SK-N-MC (cell line): ENCODE data around the gene MUL1.

Experiments
- DNase-seq: peaks from one replicate; pipeline ENCODE4 v3.0.0-alpha.2; 2011; ENCODE audit warnings: low read depth, low spot score
- H3K27ac ChIP-seq: fragments of 200-600 bp; sonication (generic); 2 replicates; pipeline ENCODE4 v1.5.1; 2016; ENCODE audit warnings: mixed run types
- H3K36me3 ChIP-seq: fragments of 200-600 bp; sonication (generic); 2 replicates; pipeline ENCODE4 v1.6.1; 2017; ENCODE audit warnings: antibody characterized with exemption, low read length, mixed read lengths; ENCODE audit not compliant: insufficient read depth
- H3K4me3 ChIP-seq: fragments of 200-600 bp; sonication (generic); 2 replicates; pipeline ENCODE4 v1.5.1; 2016
- H3K9ac ChIP-seq: fragments of 200-600 bp; sonication (generic); 2 replicates; pipeline ENCODE4 v1.8.0; 2017; ENCODE audit warnings: mixed run types, mixed read lengths; ENCODE audit not compliant: insufficient read length
- H3K9me3 ChIP-seq: fragments of 200-600 bp; sonication (generic); 2 replicates; pipeline ENCODE4 v1.6.1; 2017; ENCODE audit warnings: low read depth, mild to moderate bottlenecking, antibody characterized with exemption, low read length, moderate library complexity, mixed read lengths
- EZH2 ChIP-seq: fragments of 200-600 bp; sonication (generic); IDR thresholded peaks from one replicate; pipeline ENCODE4 v1.6.1; 2017; ENCODE audit warnings: antibody characterized with exemption
- FOXP2 ChIP-seq: optimal IDR thresholded peaks from 2 replicates; pipeline ENCODE3; 2011; ENCODE audit warnings: mild to moderate bottlenecking, moderate library complexity; ENCODE audit not compliant: insufficient read depth; ENCODE audit errors: extremely low read length, control extremely low read depth
- POLR2AphosphoS5 ChIP-seq: IDR thresholded peaks from 2 replicates; pipeline ENCODE4 v1.6.1; 2012; ENCODE audit warnings: mild to moderate bottlenecking, low read depth, low read length, borderline replicate concordance

The MUL1 gene, protein sequence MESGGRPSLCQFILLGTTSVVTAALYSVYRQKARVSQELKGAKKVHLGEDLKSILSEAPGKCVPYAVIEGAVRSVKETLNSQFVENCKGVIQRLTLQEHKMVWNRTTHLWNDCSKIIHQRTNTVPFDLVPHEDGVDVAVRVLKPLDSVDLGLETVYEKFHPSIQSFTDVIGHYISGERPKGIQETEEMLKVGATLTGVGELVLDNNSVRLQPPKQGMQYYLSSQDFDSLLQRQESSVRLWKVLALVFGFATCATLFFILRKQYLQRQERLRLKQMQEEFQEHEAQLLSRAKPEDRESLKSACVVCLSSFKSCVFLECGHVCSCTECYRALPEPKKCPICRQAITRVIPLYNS

DNA sequence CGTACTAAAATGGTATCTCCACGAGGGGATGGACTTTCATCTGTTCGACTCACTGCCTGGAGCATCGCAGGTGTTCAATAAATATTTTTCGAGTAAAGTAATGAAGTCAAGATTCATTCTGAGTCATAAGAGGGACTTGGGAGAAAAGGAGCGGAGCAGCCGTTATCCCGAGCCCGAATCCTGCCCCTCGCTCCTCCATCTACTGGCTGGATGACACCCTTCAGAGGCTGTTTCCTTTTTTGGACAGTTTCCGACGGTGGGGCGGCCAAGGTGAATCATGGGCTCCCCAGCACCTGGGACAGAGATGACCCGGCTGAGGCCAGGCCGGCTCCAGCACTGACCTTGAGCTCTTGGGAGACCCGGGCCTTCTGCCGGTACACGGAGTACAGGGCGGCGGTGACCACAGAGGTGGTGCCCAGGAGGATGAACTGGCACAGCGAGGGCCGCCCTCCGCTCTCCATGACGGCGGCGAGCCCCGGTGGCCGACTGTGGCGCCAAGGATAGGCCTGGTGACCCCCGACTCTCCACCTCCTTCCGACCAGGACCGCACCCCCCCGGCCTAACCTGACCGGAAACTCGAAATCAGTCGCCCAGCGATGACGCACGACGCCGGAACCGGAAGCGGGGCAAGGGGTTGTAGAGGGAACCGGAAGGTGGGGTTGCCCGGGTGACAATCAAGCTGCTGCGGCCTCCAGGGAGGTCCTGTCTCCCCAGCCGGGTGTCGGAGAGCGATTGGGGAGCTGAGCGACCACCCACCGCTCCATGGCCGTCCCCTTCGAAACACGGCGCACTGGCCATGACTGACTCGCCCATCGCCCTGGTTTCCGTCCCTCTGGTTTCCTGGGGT, at the start of gene MUL1:
TSS of gene MUL1 (minus strand) at position 588 of the 847 bp plus-strand sequence. CDS start at position 461, 127 bp downstream.
- Histone ChIP-seq H3K36me3 (peaks cover 12% of the 10 kb centered on the region; the same call in 1 of the 2 replicates), H3K27ac (no peak within 1 kb of the TSS), H3K4me3 (peak within 1 kb of the TSS; percentile 92), H3K9ac (peak within 1 kb of the TSS; percentile 87), H3K9me3 (no peaks in the 10 kb centered on the region)
- TF ChIP-seq POLR2AphosphoS5 (peak; percentile 78), EZH2 (no peak), FOXP2 (peak; percentile 14)
- DNase-seq, result peak; percentile 50

GRCh38 chr1:20555758-20556120, 47.8 kb upstream of the MUL1 start:
- H3K9me3 ChIP-seq, result no peaks in the 10 kb centered on the region
- TF ChIP-seq FOXP2 (no peak), EZH2 (no peak)
- H3K4me3 ChIP-seq, result no peak overlapping the region

DNA sequence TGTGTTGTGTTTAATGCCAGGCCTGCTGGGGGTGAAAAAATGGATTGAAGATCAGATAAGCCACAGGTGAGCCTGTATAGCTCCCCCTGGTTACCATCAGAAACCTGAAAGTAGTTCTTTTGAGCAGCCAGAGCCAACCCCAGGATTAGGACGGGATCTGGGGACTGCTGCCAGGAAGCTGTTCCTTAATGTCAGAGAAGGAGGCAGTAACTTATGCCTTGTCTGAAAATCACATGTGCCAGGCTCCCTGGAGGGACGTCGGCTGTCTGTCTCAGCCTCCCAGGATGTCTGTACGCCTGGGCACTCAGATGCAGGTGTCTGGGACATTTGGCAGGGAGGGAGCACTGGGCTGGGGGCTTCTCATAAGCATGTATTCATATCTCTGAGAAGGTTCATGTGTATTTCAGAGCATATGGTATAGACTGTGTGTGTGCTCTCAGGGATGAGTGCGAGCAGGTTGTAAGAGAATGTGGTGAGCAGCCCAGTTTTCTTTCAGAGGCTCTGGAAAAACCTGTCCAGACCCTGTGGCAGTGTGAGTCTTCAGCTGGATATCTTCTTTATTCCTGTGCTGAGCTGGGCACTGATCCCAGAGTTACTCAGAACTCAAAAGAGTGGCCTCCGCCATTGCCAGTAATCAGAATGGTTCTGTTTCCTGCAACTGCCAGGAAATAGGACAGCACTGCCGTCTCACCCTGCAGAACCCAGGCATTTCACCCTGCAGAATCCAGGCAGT, 47.2 kb upstream of the MUL1 start:
- TF ChIP-seq FOXP2, result no peak
- TF ChIP-seq EZH2, result no peak
- TF ChIP-seq POLR2AphosphoS5, result no peak
- Histone ChIP-seq H3K36me3 (no peaks in the 10 kb centered on the region), H3K27ac (no peak overlapping the region), H3K9me3 (no peaks in the 10 kb centered on the region), H3K9ac (no peak overlapping the region), H3K4me3 (no peak overlapping the region)
- DNase-seq, result no peak

More at GRCh38 chr1:20555758-20556120, 47.8 kb upstream of the MUL1 start:
- no peak for DNase-seq
- Histone ChIP-seq H3K9ac (no peak overlapping the region), H3K36me3 (no peaks in the 10 kb centered on the region), H3K27ac (no peak overlapping the region)

DNA sequence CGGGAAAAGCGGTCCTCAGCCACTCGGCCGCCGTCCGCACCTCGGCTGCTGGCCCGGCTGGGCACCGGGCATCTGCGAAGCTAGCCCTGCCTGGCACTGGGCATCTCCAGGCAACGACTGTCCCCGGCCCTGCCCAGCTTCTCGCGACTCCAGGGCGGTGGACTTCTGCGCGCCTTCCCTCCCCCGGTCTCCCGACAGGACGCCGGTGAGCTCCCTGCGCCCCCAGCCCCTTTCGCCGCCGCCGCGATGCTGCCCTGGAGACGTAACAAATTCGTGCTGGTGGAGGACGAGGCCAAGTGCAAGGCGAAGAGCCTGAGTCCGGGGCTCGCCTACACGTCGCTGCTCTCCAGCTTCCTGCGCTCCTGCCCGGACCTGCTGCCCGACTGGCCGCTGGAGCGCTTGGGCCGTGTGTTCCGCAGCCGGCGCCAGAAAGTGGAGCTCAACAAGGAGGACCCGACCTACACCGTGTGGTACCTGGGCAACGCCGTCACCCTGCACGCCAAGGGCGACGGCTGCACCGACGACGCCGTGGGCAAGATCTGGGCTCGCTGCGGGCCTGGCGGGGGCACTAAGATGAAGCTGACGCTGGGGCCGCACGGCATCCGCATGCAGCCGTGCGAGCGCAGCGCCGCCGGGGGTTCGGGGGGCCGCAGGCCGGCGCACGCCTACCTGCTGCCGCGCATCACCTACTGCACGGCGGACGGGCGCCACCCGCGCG, 44.9 kb upstream of the MUL1 start:
- Histone ChIP-seq H3K27ac (no peak overlapping the region), H3K9ac (no peak overlapping the region), H3K4me3 (peak overlapping the region; percentile 71), H3K36me3 (no peaks in the 10 kb centered on the region), H3K9me3 (no peaks in the 10 kb centered on the region)
- DNase-seq, result no peak
- TF ChIP-seq POLR2AphosphoS5 (no peak), FOXP2 (no peak), EZH2 (peak; percentile 38)

GRCh38 chr1:20551945-20552727, 44.2 kb upstream of the MUL1 start, which contains the start of gene FAM43B:
FAM43B (plus strand) TSS chr1:20552573; CDS start chr1:20552974, 401 bp downstream.
- DNase-seq, result no peak
- TF ChIP-seq EZH2 (no peak), FOXP2 (no peak), POLR2AphosphoS5 (peak; percentile 20; the same call in 1 of the 2 replicates)
- H3K9me3 ChIP-seq, result no peaks in the 10 kb centered on the region
- no peak within 1 kb of the TSS for H3K27ac ChIP-seq
- no peak within 1 kb of the TSS for H3K9ac ChIP-seq
- no peaks in the 10 kb centered on the region for H3K36me3 ChIP-seq
- peak within 1 kb of the TSS; percentile 71 for H3K4me3 ChIP-seq

GRCh38 chr1:20551161-20551560, 43.2 kb upstream of the MUL1 start:
- Histone ChIP-seq H3K27ac (no peak overlapping the region), H3K4me3 (no peak overlapping the region), H3K9me3 (no peaks in the 10 kb centered on the region), H3K9ac (no peak overlapping the region), H3K36me3 (no peaks in the 10 kb centered on the region)
- DNase-seq, result no peak
- TF ChIP-seq POLR2AphosphoS5 (no peak), EZH2 (no peak), FOXP2 (no peak)

GRCh38 chr1:20546637-20547036, 38.7 kb upstream of the MUL1 start:
- Histone ChIP-seq H3K9me3 (no peaks in the 10 kb centered on the region), H3K4me3 (no peak overlapping the region), H3K27ac (no peak overlapping the region), H3K9ac (no peak overlapping the region), H3K36me3 (no peaks in the 10 kb centered on the region)
- DNase-seq, result no peak
- TF ChIP-seq POLR2AphosphoS5, result no peak
- no peak for TF ChIP-seq FOXP2
- TF ChIP-seq EZH2, result no peak
